ENCODE data around the gene PAXX. TPM values are rescaled to one million over a fixed set of nuclear protein-coding genes. Genes with fewer than 3 reads are reported as not detected.
A peak's percentile ranks its signal among the peaks of the same experiment; 100 is the strongest.

PAXX gene
- total RNA-seq, 2 donors from 2014 or later: 33.3 to 41.2 TPM

DNA sequence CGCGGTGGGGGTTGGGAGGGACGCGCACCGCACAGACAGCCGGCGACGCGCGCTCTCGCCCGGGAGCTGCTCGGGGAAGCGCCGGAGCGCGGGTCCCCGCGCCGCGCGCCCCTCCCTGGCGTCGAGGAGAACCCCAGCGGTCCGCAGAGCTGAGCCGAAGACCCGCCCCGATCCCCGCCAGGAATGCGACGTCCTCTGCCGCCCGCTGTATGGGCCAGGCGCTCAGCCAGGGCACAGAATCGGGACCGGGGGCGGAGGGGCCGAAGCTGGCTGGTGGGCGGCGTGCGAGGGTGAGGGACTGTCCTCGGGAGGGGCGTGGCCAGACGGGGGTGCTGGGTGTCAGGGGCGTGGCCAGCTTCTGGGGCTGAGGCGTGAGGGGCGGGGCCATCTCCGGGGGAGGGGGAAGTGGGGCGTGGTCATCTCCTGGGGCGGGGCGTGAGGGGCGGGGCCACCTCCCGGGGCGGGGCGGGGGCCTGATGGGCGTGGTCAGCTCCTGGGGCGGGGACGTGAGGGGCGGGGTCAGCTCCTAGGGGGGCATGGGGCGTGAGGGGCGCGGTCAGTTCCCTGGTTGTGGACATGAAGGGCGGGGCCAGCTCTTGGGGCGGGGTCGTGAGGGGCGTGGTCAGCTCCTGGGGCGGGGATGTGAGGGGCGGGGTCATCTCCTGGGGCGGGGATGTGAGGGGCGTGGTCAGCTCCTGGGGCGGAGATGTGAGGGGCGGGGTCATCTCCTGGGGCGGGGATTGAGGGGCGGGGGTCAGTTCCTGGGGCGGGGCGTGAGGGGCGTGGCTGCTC, 14.0 kb upstream of the PAXX start:
- ATAC-seq (peak; percentile 71), DNase-seq (peak; percentile 70 to 78)
- intact Hi-C loops (cut with DNase I, micrococcal nuclease): no loop called here

DNA sequence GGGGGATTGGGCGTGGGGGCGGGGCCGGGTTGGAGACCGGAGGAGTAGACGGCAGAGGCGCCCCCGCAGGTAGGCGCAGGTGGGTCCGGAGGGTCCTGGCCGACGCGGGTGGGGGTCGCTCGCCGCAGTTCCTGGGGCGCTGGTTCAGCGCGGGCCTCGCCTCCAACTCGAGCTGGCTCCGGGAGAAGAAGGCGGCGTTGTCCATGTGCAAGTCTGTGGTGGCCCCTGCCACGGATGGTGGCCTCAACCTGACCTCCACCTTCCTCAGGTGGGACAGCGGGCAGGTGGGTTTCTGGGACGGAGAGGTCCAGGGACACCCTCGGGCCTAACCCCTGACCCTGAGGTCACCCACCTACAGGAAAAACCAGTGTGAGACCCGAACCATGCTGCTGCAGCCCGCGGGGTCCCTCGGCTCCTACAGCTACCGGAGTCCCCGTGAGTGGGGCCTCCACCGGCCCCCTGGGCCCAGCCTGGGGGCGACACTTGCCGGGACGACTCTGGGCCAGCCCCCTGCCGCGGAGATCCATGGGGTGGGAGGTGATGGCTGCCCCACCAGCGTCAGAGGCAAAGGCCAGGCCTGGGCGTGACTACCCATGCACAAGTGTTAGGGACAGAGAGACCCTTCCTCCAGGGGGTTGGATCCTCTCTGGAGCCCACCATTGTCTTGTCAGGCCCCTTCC, 13.2 kb upstream of the PAXX start:
- DNase-seq: peak in 1 of 2 donors; percentile 46
- no peak for ATAC-seq
- intact Hi-C loops (cut with DNase I, micrococcal nuclease): no loop called here

DNA sequence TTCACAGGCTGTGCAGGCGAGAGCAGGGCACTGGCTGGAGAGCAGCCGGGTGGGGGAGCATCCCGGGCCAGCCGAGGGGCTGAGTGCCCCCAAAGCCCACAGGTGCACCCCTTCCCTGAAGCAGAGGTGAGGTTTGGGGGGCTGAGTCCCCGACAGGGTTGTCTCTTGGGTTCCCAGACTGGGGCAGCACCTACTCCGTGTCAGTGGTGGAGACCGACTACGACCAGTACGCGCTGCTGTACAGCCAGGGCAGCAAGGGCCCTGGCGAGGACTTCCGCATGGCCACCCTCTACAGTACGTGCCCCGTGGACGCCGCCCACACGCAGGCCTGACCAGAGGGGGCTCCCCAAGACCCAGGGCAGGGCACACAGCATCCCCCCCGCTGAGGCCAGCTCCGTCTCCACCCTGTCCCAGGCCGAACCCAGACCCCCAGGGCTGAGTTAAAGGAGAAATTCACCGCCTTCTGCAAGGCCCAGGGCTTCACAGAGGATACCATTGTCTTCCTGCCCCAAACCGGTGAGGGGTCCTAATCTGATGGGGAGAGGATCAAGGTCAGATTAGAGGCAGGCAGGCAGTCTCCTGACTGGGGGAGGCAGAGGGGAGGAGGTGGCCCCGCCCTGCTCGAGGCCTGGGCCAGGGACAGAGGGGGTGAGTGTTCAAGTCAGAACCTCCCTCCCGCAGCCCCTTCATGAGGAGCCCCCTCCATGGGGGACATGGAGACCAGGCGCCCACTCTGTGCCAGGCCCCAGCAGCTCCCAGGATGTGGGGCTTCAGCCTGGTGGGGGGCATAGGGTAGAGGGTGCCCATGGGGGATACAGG, 12.2 kb upstream of the PAXX start:
- ATAC-seq (no peak), DNase-seq (no peak)
- intact Hi-C loops (cut with DNase I, micrococcal nuclease): no loop called here

DNA sequence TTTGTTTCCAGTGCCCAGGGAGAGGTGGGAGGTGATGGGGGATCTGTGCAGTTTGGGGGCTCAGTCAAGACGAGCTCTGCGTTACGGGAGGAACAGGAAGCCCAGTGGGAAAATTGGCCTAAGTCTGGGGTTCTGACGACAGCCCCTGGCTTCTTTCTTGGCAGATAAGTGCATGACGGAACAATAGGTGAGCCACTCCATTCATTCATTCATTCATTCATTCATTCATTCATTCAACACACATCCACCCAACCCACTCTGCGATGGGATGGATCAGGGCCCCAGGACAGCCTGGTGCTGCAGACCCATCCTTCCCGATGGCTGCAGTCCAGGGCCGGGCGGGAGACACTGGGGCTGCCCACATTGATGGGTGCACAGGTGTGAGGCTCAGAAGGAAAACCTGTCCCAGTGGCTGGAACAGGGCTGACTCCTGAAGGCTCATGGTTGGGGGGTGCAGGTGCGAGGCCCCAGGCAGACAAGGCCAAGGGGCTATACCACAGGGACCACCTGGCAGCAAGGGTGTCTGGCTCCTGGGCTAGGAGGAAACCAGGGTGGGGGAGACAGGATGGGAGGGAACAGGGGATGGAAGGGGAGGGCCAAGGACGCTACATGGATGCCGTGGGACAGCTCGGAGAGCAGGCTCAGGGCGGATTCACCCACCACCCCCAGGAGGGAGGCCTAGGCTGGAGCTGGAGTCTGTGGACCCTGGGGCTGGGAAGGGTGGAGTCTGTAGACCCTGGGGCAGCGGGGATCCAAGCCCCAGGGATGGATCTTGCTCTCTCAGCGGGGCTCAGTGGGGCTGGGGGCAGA, 11.3 kb upstream of the PAXX start:
- ATAC-seq (no peak), DNase-seq (no peak)
- intact Hi-C loops (cut with DNase I, micrococcal nuclease): no loop called here

DNA sequence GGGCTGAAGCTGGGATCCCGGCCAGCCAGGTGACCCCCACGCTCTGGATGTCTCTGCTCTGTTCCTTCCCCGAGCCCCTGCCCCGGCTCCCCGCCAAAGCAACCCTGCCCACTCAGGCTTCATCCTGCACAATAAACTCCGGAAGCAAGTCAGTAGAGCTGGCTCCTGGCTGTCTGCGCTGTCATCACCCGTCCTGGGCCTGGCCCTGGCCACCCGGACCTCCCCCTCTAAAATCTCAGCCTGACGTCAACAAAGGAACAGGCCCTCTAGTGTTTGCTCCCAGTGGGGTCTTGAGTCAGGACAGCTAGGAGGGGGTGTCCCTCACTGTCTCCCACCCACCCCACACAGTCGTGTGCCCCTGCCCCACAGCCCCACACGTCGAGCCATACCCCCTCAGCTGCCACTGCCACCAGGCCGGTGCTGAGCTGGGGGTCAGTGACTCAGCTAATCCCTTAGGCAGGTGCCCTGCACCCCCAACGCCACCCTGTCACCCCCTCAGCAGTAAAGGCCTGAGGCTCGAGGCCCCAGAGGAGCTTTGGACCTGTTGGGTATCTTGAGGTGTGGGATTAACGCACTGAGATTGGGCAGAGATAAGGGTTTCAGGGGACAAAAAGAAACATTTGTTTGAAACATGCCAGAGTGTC, 10.5 kb upstream of the PAXX start:
- DNase-seq (no peak), ATAC-seq (no peak)
- intact Hi-C loops (cut with DNase I, micrococcal nuclease): no loop called here

DNA sequence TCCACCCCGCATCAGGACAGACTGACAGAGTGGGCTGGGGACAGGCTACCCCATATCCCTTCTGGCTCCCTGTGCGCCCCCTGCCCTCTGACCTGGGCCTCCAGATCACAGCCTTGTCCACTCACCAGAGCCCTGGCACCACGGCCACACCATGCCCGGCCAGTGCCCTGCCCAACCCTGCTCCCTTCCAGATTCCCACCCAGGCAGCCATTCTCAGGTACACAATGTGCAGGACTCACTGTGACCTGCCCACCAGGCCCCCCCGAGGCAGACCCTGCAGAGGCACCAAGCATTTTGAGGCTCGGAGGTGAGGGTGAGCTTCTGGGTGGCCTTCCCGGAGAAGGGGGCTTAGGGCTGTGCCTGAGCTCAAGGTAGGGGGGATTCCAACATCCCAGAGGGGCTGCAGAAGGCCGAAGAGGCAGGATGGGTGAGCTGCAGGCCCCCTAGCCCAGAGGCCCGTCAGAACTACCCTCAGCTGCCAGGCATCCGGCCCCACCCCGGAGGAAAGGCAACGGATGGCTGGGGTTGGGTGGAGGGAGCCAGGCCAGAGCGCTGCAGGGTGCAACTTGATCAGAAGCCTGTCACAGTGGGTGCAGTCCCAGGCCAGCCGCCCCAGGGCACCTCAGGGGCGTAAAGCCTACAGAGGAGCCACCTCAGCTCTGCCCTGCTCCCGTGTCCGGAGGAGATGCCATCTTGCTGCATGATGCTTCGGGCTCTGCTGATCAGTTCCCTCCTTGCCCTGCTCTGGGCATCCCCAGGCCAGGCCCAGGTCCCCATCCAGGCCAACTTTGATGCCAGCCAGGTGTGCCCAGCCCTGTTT, 9.8 kb upstream of the PAXX start, which contains the start of gene LCNL1:
Gene LCNL1, plus strand, starts transcription at position 762 of the 820 bp plus-strand sequence. CDS start 594 bp downstream, outside the sequence.
- intact Hi-C loops (cut with DNase I, micrococcal nuclease): no loop called here

DNA sequence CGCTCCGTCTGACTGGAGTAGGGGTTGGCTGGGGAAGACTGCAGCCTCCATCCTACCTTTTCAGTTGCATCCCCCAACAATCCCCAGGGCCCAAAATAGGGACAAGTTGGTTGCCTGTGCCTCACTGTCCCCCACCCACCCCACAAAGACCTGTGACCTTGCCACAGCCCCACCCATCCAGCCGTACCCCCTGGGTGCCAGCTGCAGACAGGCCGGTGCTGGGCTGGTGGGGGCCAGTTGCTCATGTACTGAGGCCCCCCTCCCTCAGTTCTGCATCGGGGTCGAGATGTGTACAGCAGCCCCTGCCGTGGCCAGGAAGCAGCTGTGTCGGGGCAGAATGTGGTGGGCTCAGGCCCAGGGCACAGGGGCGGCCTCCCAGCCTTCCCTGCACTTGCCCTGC, 9.1 kb upstream of the PAXX start:
- ATAC-seq (no peak), DNase-seq (no peak)
- intact Hi-C loops (cut with DNase I, micrococcal nuclease): no loop called here

More for the DNA sequence above, 9.8 kb upstream of the PAXX start, which contains the start of gene LCNL1:
- ATAC-seq (no peak), DNase-seq (no peak)

DNA sequence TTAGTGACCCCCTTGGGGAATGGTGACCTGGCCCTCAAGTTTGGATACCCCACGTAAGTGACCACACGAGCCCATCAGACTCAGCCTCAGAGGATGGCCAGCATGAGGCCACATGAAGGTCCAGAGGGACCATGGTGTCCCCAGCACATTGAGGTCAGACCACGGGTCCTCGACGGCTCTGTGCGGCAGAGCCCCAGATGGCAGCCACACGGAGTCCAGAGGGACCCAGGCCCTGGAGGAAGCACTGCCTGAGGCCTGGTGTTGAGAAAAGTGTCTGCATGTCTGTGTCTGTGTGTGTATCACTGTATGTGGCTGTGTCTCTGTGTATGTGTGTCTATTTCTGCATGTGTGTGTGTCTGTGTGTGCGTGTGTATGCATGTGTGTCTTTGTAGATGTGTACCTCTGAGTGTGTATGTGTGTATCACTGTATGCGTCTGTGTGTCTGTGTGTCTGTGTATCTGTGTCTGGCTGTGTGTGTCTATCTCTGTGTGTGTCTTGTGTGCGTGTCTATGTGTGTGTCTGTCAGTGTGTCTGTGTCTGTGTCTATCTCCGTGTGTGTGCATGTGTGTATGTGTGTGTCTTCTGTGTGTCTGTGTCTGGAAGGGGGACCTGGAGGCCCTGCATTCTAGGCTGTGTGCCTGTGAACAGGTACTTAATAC, 8.4 kb upstream of the PAXX start:
- intact Hi-C loops (cut with DNase I, micrococcal nuclease): no loop called here
- DNase-seq (no peak), ATAC-seq (no peak)

DNA sequence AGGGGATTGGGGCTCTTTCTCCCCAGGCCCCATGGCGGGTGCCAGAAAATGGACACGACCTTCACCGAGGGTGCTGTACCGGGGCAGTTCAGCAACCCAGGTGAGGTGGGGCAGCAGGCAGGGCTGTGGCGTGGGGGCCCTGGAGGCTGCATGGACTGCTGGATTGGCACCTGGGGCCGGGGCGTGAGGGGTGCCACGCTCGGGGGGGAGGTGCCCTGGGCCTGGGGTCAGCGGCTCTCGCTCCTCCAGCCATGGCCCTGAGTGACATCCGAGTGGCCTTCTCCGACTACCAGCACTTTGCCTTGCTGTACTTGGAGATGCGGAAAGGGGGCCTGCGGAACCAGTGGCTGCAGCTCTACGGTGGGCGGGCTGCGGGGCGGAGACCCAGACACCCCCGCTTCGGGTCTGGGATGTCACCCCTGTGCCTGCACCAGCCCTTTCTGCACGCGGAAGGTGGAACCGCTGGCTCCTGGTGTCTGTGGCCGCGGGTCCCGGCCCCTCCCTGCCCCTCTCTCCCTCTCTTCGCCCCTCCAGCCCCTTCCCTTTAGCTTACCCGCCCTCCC, 7.7 kb upstream of the PAXX start:
- intact Hi-C loops (cut with DNase I, micrococcal nuclease): no loop called here
- no peak for DNase-seq
- no peak for ATAC-seq

DNA sequence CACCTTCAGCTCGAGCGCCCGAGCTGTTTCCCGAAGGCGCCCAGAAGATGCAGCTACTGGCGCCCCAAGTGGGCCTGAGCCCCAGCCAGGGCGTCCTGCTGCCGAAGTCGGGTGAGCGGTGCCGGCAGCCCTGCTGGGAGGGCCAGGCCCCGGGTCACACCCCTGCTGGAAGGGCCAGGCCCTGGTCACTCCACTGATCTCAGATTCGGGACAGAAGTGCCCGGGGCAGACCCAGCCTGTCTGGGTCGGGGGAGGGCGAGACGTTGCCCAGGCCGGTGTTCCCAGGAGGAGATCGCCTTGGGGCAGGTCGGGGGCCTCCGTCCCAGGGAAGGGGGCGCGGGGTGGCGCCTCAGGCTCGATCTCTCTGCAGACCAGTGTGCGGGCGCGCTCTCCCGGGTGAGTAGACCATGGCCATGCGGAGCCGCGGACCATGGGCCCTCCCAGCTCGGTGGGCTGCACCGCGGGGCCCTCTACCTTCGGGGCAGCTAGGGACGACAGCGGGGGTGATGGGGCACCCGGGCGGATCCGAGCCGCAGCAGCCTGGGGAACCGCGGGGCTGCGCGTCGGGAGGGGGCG, 7.1 kb upstream of the PAXX start:
- DNase-seq (no peak), ATAC-seq (no peak)
- intact Hi-C loops (cut with DNase I, micrococcal nuclease): no loop called here

DNA sequence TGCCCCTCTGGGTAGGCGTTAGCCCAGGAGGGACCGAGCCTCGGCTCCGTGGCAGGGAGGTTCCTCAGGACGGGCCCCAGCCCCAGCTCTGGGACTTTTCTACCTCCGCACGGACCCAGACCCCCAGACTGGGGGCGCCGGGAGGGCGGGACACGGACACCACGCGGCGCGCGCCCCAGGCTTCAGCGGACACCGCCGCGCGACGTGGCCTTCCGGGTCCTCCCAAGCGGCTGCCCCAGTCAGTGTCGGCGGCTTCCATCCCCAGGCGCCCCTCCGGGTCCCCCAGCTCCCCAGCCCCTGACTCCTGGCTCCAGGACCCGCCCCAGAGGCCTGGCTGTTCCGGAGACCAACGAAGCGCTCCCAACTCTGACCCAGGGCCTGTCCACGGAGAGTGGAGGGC, 6.4 kb upstream of the PAXX start:
- ATAC-seq (no peak), DNase-seq (no peak)
- intact Hi-C loops (cut with DNase I, micrococcal nuclease): no loop called here

DNA sequence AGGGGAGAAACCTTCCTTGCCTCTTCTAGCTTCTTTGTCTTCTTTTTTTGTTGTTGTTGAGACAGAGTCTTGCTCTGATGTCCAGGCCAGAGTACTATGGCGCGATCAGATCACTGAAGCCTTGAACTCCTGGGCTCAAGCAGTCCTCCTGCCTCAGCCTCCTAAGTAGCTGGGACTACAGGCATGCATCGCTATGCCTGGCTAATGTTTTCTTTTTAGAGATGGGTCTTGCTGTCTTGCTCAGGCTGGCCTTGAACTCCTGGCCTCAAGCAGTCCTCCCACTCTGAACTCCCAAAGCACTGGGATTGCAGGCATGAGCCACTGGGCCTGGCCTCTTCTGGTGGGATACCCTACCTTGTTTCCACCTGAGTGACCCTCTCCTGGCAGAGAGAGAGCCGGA, 3.4 kb upstream of the PAXX start:
- no peak for DNase-seq
- ATAC-seq: no peak
- intact Hi-C loops (cut with DNase I, micrococcal nuclease): no loop called here

DNA sequence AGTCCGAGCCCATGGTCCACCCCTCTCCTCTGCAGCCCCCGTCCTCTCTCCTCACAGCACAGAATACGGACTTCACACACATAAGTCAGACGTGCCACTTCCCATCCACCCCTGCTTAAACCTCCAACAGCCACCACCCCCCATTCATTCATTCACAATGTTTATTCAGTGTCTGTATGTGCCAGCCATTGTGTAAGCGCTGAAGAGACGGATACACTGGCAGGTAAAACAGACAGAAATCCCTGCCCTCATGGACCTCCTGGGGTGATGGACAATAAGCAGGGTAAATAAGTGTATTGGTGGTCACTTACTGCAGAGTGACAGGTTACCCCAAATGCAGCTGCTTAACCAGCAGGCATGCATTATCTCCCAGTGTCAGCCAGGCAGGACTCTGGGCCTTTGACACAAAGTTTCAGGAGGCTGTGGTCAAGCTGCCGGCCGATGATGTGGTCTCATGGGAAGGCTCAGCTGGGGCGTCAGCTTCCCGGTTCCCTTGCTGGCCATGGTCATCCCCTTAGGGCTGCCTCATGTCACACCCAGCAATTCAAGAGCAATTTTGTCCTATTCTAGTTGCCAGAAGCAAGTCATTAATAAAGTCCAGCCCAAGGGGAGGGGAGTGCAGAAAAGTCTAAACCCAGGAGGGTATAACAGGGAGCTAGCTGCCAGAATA, 1.8 kb upstream of the PAXX start:
- intact Hi-C loops (cut with DNase I, micrococcal nuclease): no loop called here
- no peak for DNase-seq

DNA sequence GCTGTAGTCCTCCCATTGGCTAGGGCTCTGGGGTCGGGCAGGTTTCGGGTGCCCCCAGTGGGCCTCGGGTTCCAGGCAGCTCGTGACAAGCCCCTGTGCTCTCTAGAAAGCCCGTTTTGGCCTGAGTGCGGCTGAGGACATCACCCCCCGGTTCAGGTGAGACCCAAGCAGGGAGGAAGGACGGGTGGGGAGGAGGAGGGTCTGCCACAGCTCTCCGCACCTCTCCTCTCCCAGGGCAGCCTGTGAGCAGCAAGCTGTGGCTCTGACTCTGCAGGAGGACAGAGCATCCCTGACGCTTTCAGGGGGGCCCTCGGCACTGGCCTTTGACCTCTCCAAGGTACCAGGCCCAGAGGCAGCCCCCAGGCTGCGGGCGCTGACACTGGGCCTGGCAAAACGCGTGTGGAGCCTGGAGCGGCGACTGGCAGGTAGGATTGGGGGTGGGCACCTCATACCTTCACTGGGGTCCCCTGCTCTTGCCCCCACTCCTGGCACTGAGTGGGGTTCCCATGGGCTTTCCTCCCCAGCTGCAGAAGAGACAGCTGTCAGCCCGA, 672 bp downstream of the PAXX start:
- intact Hi-C loops (cut with DNase I, micrococcal nuclease): no loop called here
- DNase-seq (no peak), ATAC-seq (no peak)

More for the DNA sequence above, 1.8 kb upstream of the PAXX start:
- no peak for ATAC-seq

DNA sequence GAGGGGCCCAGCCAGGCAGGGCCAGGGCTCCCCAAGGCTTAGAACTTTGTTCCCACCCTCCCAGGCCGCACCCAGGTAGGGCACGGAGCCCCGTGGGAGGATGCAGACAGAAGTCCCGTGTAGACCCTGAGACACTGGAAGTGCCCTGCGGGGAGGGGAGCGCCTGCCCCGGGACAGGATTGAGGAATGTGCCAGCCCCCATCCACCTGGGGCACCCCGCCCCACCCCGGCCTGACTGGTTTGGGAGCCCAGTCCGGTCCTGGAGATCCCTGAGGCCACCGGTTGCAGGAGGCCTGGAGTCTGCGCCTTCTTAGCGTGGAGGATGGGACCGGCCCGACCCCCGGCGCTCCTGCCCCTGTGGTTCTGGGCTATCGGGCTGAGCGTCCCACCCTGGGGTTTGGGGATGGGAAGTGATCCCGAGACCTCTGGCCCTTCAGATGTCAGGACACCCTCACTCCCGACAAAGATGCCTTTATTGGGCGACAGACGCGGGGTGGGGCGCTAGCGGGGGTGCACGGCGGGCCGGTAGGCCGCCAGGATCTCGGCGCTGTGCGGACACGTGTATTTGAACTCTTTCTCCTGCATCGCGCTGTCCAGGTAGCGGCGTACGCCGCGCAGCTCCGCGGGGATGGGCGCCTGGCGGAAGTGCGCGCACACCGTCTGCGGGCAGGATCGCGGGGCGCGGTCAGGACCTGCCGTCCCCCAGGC, 2.1 kb downstream of the PAXX start:
- no peak for ATAC-seq
- intact Hi-C loops (cut with DNase I, micrococcal nuclease): no loop called here
- no peak for DNase-seq

Data from left colon (tissue), 2 donors.